Activated T-cell treated with anti-CD3 and anti-CD28 coated beads, Interleukin-2, amount 50 U/mL, for 4 hours (primary cell): ENCODE results near the gene SRGN. TPM values are rescaled to one million over a fixed set of nuclear protein-coding genes. Genes with fewer than 3 reads are reported as not detected.
A peak's percentile ranks its signal among the peaks of the same experiment; 100 is the strongest.

Experiments used
- ATAC-seq, 2 donors: fragments of 200-7000 bp; cut with Tn5 transposase; one replicate each; pipeline ENCODE4 v1.10.0; 2021
- DNase-seq: peaks from one replicate; pipeline ENCODE4 v3.0.0-alpha.2; 2020
- H3K27me3 Mint-ChIP-seq: one replicate; pipeline ENCODE4 v1.8.0; 2021; ENCODE audit warnings: low read depth, mixed read lengths
- H3K36me3 Mint-ChIP-seq: one replicate; pipeline ENCODE4 v1.8.0; 2022; ENCODE audit warnings: mixed read lengths; ENCODE audit not compliant: insufficient read depth
- H3K4me1 Mint-ChIP-seq: one replicate; pipeline ENCODE4 v1.8.0; 2021; ENCODE audit warnings: low read depth, mixed read lengths
- H3K4me3 Mint-ChIP-seq: one replicate; pipeline ENCODE4 v1.8.0; 2021; ENCODE audit warnings: mild to moderate bottlenecking, moderate library complexity, mixed read lengths
- H3K9me3 Mint-ChIP-seq: one replicate; pipeline ENCODE4 v1.8.0; 2021; ENCODE audit warnings: mixed read lengths
- total RNA-seq, 3 donors: library from RNA; stranded (reverse); gene quantifications; one replicate each; pipeline ENCODE4 v1.2.1, GENCODE V29; 2021

SRGN gene
- total RNA-seq, 3 donors from 2014 or later = 455 to 725 (median 567) TPM

GRCh38 chr10:69055241-69055640, 32.7 kb upstream of the SRGN start:
- DNase-seq (no peak), ATAC-seq (peak; percentile 76 to 82)
- no peaks in the 10 kb centered on the region for H3K27me3 Mint-ChIP-seq
- H3K36me3 Mint-ChIP-seq = no peaks in the 10 kb centered on the region
- peaks cover 39% of the 10 kb centered on the region for H3K4me1 Mint-ChIP-seq
- H3K4me3 Mint-ChIP-seq = no peak overlapping the region
- H3K9me3 Mint-ChIP-seq = no peaks in the 10 kb centered on the region

- Mint-ChIP-seq H3K27me3 (no peaks in the 10 kb centered on the region), H3K4me1 (peaks cover 43% of the 10 kb centered on the region), H3K4me3 (no peak overlapping the region), H3K9me3 (no peaks in the 10 kb centered on the region), H3K36me3 (no peaks in the 10 kb centered on the region)
- no peak for ATAC-seq
- DNase-seq = no peak
Measured at GRCh38 chr10:69056129-69056528, 31.8 kb upstream of the SRGN start.

GRCh38 chr10:69056536-69057260, 31.2 kb upstream of the SRGN start:
- Mint-ChIP-seq H3K36me3 (no peaks in the 10 kb centered on the region), H3K9me3 (no peaks in the 10 kb centered on the region), H3K4me1 (peaks cover 46% of the 10 kb centered on the region), H3K4me3 (no peak overlapping the region), H3K27me3 (no peaks in the 10 kb centered on the region)
- no peak for DNase-seq
- no peak for ATAC-seq

GRCh38 chr10:69057261-69057950, 30.5 kb upstream of the SRGN start:
- no peak for ATAC-seq
- Mint-ChIP-seq H3K9me3 (no peaks in the 10 kb centered on the region), H3K27me3 (no peaks in the 10 kb centered on the region), H3K4me1 (peaks cover 53% of the 10 kb centered on the region), H3K36me3 (no peaks in the 10 kb centered on the region), H3K4me3 (no peak overlapping the region)
- DNase-seq = no peak

- Mint-ChIP-seq H3K36me3 (no peaks in the 10 kb centered on the region), H3K4me1 (peaks cover 51% of the 10 kb centered on the region), H3K27me3 (no peaks in the 10 kb centered on the region), H3K9me3 (no peaks in the 10 kb centered on the region), H3K4me3 (no peak overlapping the region)
- DNase-seq (no peak), ATAC-seq (no peak)
Measured at GRCh38 chr10:69057951-69058297, 30.0 kb upstream of the SRGN start.

- no peaks in the 10 kb centered on the region for H3K36me3 Mint-ChIP-seq
- DNase-seq = no peak
- no peaks in the 10 kb centered on the region for H3K9me3 Mint-ChIP-seq
- H3K4me1 Mint-ChIP-seq = peaks cover 48% of the 10 kb centered on the region
- no peak overlapping the region for H3K4me3 Mint-ChIP-seq
- no peak for ATAC-seq
- no peaks in the 10 kb centered on the region for H3K27me3 Mint-ChIP-seq
Measured at GRCh38 chr10:69060127-69060798, 27.6 kb upstream of the SRGN start.

- H3K4me3 Mint-ChIP-seq = peak overlapping the region; percentile 59
- H3K27me3 Mint-ChIP-seq = no peaks in the 10 kb centered on the region
- no peak for DNase-seq
- ATAC-seq = peak; percentile 14 to 28
- peaks cover 48% of the 10 kb centered on the region for H3K4me1 Mint-ChIP-seq
- no peaks in the 10 kb centered on the region for H3K36me3 Mint-ChIP-seq
- H3K9me3 Mint-ChIP-seq = no peaks in the 10 kb centered on the region
Measured at GRCh38 chr10:69061305-69062161, 26.4 kb upstream of the SRGN start.

- H3K9me3 Mint-ChIP-seq = no peaks in the 10 kb centered on the region
- no peak overlapping the region for H3K4me3 Mint-ChIP-seq
- H3K36me3 Mint-ChIP-seq = no peaks in the 10 kb centered on the region
- peaks cover 35% of the 10 kb centered on the region for H3K4me1 Mint-ChIP-seq
- no peaks in the 10 kb centered on the region for H3K27me3 Mint-ChIP-seq
- ATAC-seq (no peak), DNase-seq (no peak)
Measured at GRCh38 chr10:69062901-69063300, 25.0 kb upstream of the SRGN start.

GRCh38 chr10:69064762-69065328, 23.1 kb upstream of the SRGN start:
- Mint-ChIP-seq H3K4me3 (no peak overlapping the region), H3K36me3 (no peaks in the 10 kb centered on the region), H3K4me1 (peaks cover 33% of the 10 kb centered on the region), H3K27me3 (no peaks in the 10 kb centered on the region), H3K9me3 (no peaks in the 10 kb centered on the region)
- DNase-seq = no peak
- no peak for ATAC-seq

GRCh38 chr10:69065406-69066361, 22.2 kb upstream of the SRGN start:
- peak overlapping the region; percentile 66 for H3K4me3 Mint-ChIP-seq

GRCh38 chr10:69067189-69067588, 20.7 kb upstream of the SRGN start:
- DNase-seq (no peak), ATAC-seq (no peak)
- H3K36me3 Mint-ChIP-seq = no peaks in the 10 kb centered on the region
- H3K9me3 Mint-ChIP-seq = no peaks in the 10 kb centered on the region
- peaks cover 18% of the 10 kb centered on the region for H3K4me1 Mint-ChIP-seq
- no peaks in the 10 kb centered on the region for H3K27me3 Mint-ChIP-seq
- H3K4me3 Mint-ChIP-seq = no peak overlapping the region

More at GRCh38 chr10:69065406-69066361, 22.2 kb upstream of the SRGN start:
- Mint-ChIP-seq H3K9me3 (no peaks in the 10 kb centered on the region), H3K36me3 (no peaks in the 10 kb centered on the region), H3K27me3 (no peaks in the 10 kb centered on the region), H3K4me1 (peaks cover 33% of the 10 kb centered on the region)
- DNase-seq = no peak
- peak; percentile 91 to 95 for ATAC-seq

GRCh38 chr10:69068549-69068948, 19.4 kb upstream of the SRGN start:
- H3K36me3 Mint-ChIP-seq = no peaks in the 10 kb centered on the region
- no peaks in the 10 kb centered on the region for H3K9me3 Mint-ChIP-seq
- DNase-seq (no peak), ATAC-seq (no peak)
- H3K4me3 Mint-ChIP-seq = no peak overlapping the region
- H3K4me1 Mint-ChIP-seq = peaks cover 19% of the 10 kb centered on the region
- H3K27me3 Mint-ChIP-seq = no peaks in the 10 kb centered on the region
